Kidney (tissue), 14 donors: ENCODE results near the gene SLC34A3. TPM values are rescaled to one million over a fixed set of nuclear protein-coding genes. Genes with fewer than 3 reads are reported as not detected.
A peak's percentile ranks its signal among the peaks of the same experiment; 100 is the strongest.
"Not testable (repeated sequence)": the region's sequence is repeated elsewhere in the genome, so short reads cannot be mapped to it uniquely, and the experiment has no call there.

Experiments used
- DNase-seq, 5 donors: peaks; one replicate each; pipeline ENCODE4 v3.0.0-alpha.2; 2013 to 2020
- FAIRE-seq: peaks from 2 replicates; lab custom pipeline; 2012; peaks lifted over from hg19 to GRCh38; lab: Jason Lieb, UNC
- H3K27ac ChIP-seq, 2 donors: one replicate each; pipeline ENCODE4 v1.7.0; 2013; ENCODE audit warnings: low read depth in 2 of 2, low read length in 2 of 2, inconsistent platforms in 1 of 2
- H3K27me3 ChIP-seq: one replicate; pipeline ENCODE4 v1.7.1; 2013; ENCODE audit warnings: low read length, inconsistent platforms; ENCODE audit not compliant: control insufficient read depth, insufficient read depth
- H3K36me3 ChIP-seq, 3 donors: one replicate each; pipeline versions ENCODE4 v1.7.0 to v1.7.1; 2013; ENCODE audit warnings: low read length in 3 of 3, control low read depth in 1 of 3, inconsistent platforms in 1 of 3; ENCODE audit not compliant: insufficient read depth in 3 of 3, control insufficient read depth in 2 of 3
- H3K4me1 ChIP-seq, 3 donors: one replicate each; pipeline versions ENCODE4 v1.7.0 to v1.7.1; 2013; ENCODE audit warnings: low read length in 3 of 3, inconsistent platforms in 1 of 3, low read depth in 1 of 3; ENCODE audit not compliant: control insufficient read depth in 2 of 3, insufficient read depth in 2 of 3
- H3K4me3 ChIP-seq, 3 donors: one replicate each; pipeline versions ENCODE4 v1.7.0 to v1.8.1; 2013; ENCODE audit warnings: low read length in 3 of 3, control low read depth in 1 of 3, inconsistent platforms in 1 of 3
- H3K9ac ChIP-seq, 3 donors: one replicate each; pipeline versions ENCODE4 v1.7.0 to v1.7.1; 2013; ENCODE audit warnings: low read length in 3 of 3, control low read depth in 1 of 3, inconsistent platforms in 1 of 3
- H3K9me3 ChIP-seq, 3 donors: one replicate each; pipeline versions ENCODE4 v1.7.0 to v1.7.1; 2013; ENCODE audit warnings: low read length in 3 of 3, control low read depth in 1 of 3, inconsistent platforms in 1 of 3; ENCODE audit not compliant: control insufficient read depth in 2 of 3, insufficient read depth in 1 of 3
- intact Hi-C: fragments of 100-400 bp; cut with DNase I; formaldehyde crosslinking; loops from one replicate; pipeline ENCODE4 v1.11.1; 2022
- polyA plus RNA-seq: library from polyadenylated mRNA; stranded (reverse); fragments of 350-450 nt; fragmentation: Illumina TruSeq; extraction: RNeasy Lipid Tissue Mini Kit (QIAGEN cat#74804); gene quantifications from one replicate; pipeline ENCODE4 v1.2.3, GENCODE V29; 2014; ENCODE audit warnings: low read depth, low replicate concordance; ENCODE audit not compliant: insufficient read depth
- total RNA-seq: library from RNA; stranded (reverse); fragmentation: NEBNext Ultra II Directional; extraction: Animal tissue kit (Norgen Biotek cat#: 25700); gene quantifications from one replicate; pipeline ENCODE4 v1.2.1, GENCODE V29; 2021
- TF ChIP-seq, protein P1 (sequence below): IDR thresholded peaks from 3 replicates; pipeline ENCODE4 v1.5.1; 2012; ENCODE audit warnings: mild to moderate bottlenecking, moderate library complexity, borderline replicate concordance; ENCODE audit not compliant: insufficient read depth; ENCODE audit errors: extremely low read depth
- donor health status: control.
- donor health status: control.
- donor health status: control.
- donor health status: control.
- donor health status: control.
- donor health status: DM: yes; HTN: yes; CAD: no.
- donor health status: Normal renal cell carcinoma (clear cell type).

Gene SLC34A3
- total and polyA plus RNA-seq, 2 donors from 2014 or later = 0.13 to 36.0 TPM

DNA sequence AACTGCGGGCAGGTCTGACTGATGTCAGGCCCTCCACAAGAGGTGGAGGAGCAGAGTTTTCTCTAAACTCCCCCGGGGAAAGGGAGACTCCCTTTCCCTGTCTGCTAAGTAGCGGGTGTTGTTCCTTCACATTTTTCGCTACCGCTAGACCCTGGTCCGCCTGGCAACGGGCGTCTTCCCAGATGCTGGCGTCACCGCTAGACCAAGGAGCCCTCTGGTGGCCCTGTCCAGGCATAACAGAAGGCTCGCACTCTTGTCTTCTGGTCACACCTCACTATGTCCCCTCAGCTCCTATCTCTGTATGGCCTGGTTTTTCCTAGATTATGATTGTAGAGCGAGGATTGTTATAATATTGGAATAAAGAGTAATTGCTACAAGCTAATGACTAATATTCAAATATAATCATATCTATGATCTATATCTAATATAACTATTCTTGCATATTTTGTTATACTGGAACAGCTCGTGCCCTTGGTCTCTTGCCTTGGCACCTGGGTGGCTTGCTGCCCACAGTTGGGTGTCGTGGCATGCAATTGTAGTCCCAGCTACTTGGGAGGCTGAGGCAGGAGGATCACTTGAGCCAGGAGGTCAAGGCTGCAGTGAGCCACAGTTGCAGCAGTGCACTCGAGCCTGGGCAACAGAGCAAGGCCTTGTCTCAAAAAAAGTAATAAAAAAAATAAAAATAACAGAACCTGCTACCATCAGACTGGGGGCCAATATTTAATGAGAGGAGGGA lies 31.6 kb downstream of the SLC34A3 start:
- H3K9me3 ChIP-seq, intact Hi-C loops, H3K9ac ChIP-seq, H3K27ac ChIP-seq, H3K27me3 ChIP-seq, H3K4me1 ChIP-seq, H3K4me3 ChIP-seq, FAIRE-seq: not testable (repeated sequence)
- H3K36me3 ChIP-seq = peaks cover 2 to 12% (median 4%) of the 10 kb centered on the region in 3 donors
- DNase-seq = peak in 1 of 5 donors; percentile 70
- TF ChIP-seq, protein P1, sequence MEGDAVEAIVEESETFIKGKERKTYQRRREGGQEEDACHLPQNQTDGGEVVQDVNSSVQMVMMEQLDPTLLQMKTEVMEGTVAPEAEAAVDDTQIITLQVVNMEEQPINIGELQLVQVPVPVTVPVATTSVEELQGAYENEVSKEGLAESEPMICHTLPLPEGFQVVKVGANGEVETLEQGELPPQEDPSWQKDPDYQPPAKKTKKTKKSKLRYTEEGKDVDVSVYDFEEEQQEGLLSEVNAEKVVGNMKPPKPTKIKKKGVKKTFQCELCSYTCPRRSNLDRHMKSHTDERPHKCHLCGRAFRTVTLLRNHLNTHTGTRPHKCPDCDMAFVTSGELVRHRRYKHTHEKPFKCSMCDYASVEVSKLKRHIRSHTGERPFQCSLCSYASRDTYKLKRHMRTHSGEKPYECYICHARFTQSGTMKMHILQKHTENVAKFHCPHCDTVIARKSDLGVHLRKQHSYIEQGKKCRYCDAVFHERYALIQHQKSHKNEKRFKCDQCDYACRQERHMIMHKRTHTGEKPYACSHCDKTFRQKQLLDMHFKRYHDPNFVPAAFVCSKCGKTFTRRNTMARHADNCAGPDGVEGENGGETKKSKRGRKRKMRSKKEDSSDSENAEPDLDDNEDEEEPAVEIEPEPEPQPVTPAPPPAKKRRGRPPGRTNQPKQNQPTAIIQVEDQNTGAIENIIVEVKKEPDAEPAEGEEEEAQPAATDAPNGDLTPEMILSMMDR = peak; percentile 2

DNA sequence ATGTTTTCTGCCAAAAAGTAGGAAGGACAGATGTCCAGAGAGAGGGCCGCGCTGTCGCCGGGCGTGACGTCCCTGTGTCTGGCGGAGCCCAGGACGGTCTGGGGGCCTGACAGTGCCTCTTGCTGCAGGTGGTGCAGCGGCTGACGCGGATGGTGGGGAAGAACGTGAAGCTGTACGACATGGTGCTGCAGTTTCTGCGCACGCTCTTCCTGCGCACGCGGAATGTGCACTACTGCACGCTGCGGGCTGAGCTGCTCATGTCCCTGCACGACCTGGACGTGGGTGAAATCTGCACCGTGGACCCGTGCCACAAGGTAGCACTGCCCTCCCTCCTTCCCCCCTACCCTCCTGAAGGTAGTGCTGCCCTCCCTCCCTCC lies 32.2 kb downstream of the SLC34A3 start:
- DNase-seq (peak in 1 of 5 donors; percentile 79), FAIRE-seq (no peak)
- Histone ChIP-seq H3K4me1 (peaks cover 0 to 2% (median 0%) of the 10 kb centered on the region in 3 donors), H3K9ac (no peak overlapping the region), H3K9me3 (no peaks in the 10 kb centered on the region), H3K27ac (no peak overlapping the region), H3K27me3 (no peaks in the 10 kb centered on the region), H3K4me3 (no peak overlapping the region), H3K36me3 (peaks cover 2 to 12% (median 4%) of the 10 kb centered on the region in 3 donors)
- intact Hi-C loops = no loop called here
- TF ChIP-seq, protein P1 = no peak

DNA sequence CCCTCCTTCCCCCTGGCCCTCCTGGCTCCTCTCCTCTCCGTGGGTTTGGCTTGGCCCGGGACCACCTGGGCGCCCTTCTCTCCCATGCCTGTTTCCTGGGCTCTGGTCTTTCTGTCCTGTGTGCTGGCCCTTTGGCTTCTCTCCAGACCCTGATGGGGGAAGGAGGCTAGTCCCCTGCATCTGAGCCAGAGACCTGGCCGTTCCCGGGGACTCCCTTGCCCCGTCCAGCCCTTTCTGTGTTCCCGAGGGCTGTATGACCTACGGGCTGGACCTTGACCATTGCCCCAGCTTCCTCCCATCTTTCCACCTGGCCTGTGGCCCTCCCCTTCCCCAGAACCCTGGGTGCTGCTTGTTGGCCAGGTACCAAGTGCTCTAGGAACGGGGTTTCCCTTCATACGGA lies 32.8 kb downstream of the SLC34A3 start:
- Histone ChIP-seq H3K9me3 (no peaks in the 10 kb centered on the region), H3K9ac (no peak overlapping the region), H3K4me3 (no peak overlapping the region), H3K27ac (no peak overlapping the region), H3K27me3 (no peaks in the 10 kb centered on the region), H3K36me3 (peaks cover 2 to 12% (median 4%) of the 10 kb centered on the region in 3 donors), H3K4me1 (peaks cover 0 to 5% (median under 1%) of the 10 kb centered on the region in 3 donors)
- DNase-seq (peak in 1 of 5 donors; percentile 66), FAIRE-seq (no peak)
- TF ChIP-seq, protein P1 = no peak
- intact Hi-C loops = no loop called here
